ENCODE results near the gene CLIP1.

- TF ChIP-seq, protein P1, sequence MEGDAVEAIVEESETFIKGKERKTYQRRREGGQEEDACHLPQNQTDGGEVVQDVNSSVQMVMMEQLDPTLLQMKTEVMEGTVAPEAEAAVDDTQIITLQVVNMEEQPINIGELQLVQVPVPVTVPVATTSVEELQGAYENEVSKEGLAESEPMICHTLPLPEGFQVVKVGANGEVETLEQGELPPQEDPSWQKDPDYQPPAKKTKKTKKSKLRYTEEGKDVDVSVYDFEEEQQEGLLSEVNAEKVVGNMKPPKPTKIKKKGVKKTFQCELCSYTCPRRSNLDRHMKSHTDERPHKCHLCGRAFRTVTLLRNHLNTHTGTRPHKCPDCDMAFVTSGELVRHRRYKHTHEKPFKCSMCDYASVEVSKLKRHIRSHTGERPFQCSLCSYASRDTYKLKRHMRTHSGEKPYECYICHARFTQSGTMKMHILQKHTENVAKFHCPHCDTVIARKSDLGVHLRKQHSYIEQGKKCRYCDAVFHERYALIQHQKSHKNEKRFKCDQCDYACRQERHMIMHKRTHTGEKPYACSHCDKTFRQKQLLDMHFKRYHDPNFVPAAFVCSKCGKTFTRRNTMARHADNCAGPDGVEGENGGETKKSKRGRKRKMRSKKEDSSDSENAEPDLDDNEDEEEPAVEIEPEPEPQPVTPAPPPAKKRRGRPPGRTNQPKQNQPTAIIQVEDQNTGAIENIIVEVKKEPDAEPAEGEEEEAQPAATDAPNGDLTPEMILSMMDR (IDR thresholded peaks at IDR 0.05; ENCODE audit: low read depth, low read length): peak; percentile 73
- TF ChIP-seq, protein P2, sequence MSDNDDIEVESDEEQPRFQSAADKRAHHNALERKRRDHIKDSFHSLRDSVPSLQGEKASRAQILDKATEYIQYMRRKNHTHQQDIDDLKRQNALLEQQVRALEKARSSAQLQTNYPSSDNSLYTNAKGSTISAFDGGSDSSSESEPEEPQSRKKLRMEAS (IDR thresholded peaks at IDR 0.05; ENCODE audit: low read depth, low read length): peak; percentile 55
- TF ChIP-seq POLR2A (IDR thresholded peaks at IDR 0.05; ENCODE audit: extremely low read depth, insufficient read length) (no peak), MYC (IDR thresholded peaks at IDR 0.05; ENCODE audit: low read depth, low read length) (peak; percentile 75)
These were observed 22.7 kb downstream of the CLIP1 start for GRCh38 chr12:122399592-122400373.
